GM19035 (cell line): ENCODE data around the gene SCN5A.

Experiments used
- ATAC-seq: cut with Tn5 transposase; IDR thresholded peaks from one replicate; pipeline ENCODE4 v1.9.1; 2021; ENCODE audit not compliant: unreplicated experiment

The SCN5A gene

DNA sequence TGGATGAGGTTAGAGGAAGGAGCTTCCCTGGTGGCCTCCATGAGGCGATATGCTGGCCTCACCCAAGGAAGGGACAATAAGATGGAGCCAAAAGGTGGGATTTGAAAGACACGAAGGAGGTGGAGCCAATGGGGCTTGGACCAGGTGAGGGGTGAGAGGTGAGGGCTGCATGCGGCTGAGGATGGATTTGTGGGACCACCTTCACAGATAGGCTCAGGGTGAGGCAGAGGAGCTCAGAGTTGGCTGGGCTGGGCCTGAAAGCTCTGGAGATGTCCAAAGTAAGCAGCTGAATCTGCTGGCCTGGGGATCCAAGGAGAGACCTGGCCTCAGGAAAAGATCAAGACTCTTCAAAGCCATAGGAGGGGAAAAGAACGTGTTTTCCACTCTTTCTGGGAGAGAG is 103.5 kb downstream of the SCN5A start:
- no peak for ATAC-seq

DNA sequence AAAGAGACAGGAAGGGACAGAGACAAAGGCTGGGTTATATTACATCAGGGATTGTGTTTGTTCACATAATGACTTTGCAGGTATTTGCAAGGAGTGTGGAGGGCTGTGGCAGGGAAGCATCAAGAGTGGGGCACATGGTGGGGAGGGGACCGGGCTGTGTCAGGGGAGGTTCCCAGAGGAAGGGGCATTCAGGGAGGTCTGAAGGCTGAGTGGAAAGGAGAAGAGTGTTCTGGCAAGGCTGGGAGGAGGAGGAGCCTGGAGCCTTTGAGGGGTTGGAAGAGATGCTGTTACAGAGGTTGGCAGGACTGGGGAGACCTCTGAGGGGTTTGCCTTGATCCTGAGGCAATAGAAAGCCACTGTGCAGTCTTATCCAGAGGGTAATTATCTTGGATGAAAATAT is 103.9 kb downstream of the SCN5A start:
- ATAC-seq = no peak

DNA sequence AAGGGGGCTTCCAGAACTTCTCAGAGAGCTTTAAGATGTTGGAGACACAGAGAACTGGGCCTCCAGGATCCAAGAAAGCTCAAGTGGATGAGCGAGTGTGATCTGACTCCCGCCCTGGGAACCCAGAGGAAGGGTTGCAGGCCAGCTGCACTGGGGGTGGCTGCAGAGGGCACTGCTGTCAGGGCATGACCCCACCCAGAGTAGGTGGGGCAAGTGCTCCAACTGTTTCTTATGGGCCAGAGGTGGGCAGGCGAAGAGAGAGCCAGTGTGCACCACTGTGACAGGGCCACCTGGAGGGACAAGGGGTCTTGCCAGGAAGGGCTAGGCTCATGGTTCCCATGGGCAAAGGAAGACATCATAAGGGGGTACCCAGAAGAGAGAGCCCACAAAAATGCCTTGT is 104.6 kb downstream of the SCN5A start:
- ATAC-seq = no peak

DNA sequence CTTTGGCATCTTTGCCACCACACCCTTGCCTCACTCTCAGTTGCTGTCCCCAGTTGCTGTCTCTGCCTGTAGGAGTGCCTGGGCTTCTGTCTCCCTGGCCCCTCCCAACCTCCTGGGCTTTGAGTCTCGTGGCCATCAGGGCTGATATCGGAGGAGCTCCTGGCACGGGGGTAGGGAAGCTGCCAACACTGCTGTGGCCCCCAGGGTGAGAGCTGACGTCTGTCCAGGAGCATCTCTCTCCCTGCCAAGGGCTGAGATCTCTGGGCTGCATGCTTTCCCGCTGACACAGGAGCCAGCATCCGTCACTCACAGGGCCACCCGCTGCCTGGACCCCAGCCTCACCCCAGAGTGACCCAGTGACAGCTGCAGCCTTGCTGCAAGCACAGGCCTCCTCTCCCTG is 105.9 kb downstream of the SCN5A start:
- ATAC-seq = no peak

GRCh38 chr3:38542401-38543298 is 106.8 kb downstream of the SCN5A start:
- no peak for ATAC-seq

- ATAC-seq = no peak
Measured at GRCh38 chr3:38541806-38542205, 107.7 kb downstream of the SCN5A start.

- ATAC-seq = no peak
Measured at GRCh38 chr3:38538773-38539353, 110.6 kb downstream of the SCN5A start.

GRCh38 chr3:38536671-38537070 is 112.8 kb downstream of the SCN5A start:
- ATAC-seq = no peak

GRCh38 chr3:38534604-38535003 is 114.9 kb downstream of the SCN5A start:
- no peak for ATAC-seq

DNA sequence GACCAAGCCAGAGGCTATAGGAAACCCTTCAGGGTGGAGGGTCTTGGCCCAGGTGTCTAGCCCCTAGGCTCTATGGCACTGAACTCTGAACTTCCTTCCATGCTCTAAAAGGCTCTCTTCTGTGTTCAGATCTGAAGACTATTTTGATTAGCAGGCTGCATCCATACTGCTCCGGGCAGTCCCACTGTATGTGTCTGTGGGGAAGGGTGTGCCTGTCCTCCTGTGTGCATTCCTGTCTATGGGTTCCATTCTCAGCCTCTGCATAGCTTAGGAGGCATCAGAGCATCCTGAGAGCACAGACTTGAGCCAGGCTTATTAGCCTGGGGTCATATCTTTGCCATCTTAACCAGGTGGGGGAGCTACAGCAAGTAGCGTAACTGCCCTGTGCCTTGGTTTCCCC is 115.3 kb downstream of the SCN5A start:
- no peak for ATAC-seq

DNA sequence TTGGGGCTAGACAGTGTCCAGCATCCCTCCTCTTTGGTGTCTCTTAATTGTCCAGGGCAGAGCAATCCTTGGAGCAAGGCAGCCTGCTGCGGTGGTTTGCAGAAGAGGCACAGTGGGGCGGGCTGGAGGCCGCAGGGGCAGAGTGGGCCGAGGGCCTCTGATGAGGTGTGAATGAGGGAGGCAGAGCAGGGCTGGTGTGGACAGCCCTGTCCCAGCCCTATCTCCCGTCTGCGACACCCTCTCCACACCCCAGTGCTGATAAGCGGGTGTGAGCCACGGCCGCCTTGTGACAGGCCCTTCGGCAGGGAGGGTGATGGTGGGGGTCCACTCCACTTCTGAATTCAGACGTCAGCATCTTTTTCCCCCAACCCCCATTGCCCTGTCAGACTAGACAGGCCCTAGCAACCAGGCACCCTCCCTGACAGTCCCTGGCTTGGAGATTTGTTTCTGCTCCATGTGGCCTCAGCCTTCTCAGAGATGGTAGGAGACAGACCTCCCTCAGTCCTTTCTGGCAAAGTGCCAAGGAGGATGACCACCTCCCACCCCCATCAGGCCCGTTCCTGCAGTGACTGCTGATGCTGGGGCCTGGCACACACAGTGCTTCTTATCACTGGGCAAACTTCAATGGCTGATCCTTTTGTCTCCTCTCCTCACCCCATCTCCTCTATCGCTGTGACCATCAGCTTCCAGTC is 116.1 kb downstream of the SCN5A start:
- no peak for ATAC-seq

DNA sequence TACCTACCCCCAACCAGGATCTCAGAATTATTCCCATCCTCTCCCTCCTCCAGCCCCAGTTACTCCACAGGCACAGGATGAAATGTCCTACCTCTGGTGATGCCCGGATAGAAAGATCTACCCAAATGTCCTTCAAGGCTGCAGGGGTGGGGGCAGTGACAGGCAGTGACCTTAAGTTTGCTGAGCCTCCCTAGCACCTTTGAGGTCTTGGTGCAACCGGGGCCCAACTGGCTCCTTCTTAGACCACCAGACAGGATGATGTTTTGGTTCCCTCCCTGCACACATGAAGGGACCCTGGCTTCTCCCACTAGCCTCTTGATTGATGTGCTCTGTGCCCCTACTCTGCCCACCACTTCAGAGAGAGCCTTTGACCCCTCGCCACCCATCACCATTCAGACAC is 117.0 kb downstream of the SCN5A start:
- no peak for ATAC-seq

- ATAC-seq = no peak
Measured at GRCh38 chr3:38528457-38528856, 121.0 kb downstream of the SCN5A start.

DNA sequence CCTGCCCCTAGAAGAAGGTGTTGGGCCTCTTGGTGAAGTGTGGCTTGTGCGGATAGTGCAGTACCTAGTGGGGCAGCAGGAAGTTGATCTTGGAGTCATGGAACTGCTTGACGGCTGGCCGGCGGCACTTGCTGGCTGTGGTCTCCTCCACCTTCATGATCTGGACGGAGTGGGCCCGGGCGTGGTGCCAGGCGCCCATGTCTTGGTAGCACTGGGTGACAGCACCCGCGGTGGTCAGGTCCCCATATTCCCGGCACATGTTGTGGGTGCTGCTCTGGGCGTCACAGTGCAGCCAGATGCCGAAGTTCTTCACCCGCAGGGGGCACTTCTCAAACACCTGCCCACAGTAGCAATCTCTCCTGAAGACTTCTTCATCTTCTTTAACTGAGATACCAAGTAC is 122.7 kb downstream of the SCN5A start:
- no peak for ATAC-seq

DNA sequence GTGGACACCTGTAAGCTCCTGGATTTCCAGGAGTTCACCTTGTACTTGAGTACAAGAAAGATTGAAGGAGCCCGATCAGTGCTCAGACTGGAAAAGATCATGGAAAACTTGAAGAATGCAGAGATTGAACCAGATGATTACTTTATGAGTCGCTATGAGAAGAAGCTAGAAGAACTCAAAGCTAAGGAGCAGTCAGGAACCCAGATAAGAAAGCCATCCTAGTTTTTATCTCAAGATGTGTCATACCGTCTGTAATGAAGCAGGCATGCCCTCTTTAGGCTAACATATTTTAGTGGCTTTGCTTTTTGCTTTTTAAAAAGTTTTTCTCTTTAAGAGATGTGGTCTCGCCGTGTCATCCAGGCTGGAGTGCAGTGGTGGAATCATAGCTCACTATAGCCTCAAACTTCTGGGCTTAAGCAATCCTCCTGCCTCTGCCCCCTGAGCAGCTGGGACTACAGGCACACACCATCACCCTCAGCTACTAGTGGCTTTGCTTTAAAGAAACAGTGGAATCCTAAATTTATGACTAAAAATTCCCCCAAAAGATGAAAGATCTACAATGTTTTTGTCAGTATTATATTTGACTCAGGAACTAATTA is 125.2 kb downstream of the SCN5A start:
- ATAC-seq = no peak

GRCh38 chr3:38522002-38522401 is 127.5 kb downstream of the SCN5A start:
- no peak for ATAC-seq

DNA sequence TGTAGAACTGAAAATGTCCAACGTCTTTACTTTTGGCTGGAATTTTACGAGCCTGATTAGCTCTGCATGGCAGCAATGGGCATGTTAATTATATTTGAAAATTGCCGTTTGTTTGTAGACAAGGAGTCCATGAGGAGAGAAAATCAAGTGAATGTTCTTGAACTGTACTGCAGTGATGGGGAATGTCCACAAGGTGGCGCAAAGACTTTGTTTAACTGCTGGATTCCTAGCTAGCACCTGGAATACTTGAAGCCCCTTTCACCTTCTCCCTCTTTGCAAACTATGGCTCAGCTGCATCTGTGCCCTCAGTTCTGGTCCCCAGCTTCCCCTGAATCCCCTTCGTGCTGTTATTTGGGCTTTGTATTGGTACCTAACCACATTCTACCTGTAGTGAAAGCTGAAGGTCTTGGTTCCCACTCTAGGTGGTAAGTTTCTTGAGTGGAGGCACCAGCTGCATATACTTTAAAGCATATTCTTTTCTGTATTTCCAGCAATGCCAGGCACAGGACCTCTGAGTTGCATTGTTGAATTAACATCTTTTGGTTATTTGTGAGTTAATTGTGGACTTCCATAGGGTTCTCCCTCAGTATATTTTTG is 128.0 kb downstream of the SCN5A start:
- ATAC-seq = no peak

GRCh38 chr3:38519651-38520050 is 129.8 kb downstream of the SCN5A start:
- no peak for ATAC-seq

DNA sequence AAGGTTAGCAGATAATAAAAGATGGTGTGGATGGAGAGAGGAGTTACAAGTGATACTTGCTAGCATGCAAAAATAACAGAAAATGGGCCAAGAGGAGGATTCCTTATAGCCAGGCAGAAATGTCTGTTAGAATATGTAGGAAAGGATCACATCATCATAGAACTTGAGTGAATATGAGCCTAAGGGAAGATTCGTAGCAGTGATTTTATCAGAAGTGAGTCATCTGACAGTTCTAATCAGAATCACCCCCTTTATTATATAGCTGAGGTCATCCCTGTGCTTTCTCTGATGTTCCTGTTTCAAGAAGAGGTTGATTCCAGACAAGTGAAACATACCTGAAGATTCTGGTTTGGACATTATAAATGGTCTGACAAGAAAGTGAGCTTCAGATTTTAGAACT is 130.5 kb downstream of the SCN5A start:
- ATAC-seq = no peak

GRCh38 chr3:38516669-38517068 is 132.8 kb downstream of the SCN5A start:
- ATAC-seq = no peak

DNA sequence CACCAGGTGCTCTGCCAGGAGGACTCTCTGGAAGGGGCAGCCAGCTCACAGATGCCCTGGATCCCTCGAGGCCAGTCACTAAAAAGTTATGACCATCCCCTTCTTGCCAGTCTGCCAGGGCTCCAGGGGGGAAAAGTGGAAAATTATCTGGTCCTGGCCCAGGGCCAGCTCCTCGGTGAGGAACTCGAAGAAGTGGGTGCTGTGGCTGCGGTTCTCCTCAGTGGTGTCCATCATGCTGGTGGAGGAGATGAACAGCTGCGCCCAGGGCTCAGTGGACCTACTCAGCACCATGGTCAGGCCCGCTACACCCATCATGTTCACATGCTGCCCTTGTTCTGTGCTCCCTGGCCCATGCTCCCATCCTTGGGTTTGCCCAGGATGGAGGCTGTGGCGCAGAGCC is 134.1 kb downstream of the SCN5A start:
- no peak for ATAC-seq
